Measurements from ENCODE around the gene PAX7. TPM values are rescaled to one million over a fixed set of nuclear protein-coding genes. Genes with fewer than 3 reads are reported as not detected.

Gene PAX7
- total RNA-seq, 1 donor from 2014 or later, result not detected

GRCh38 chr1:18646091-18646785 is 15.6 kb downstream of the PAX7 start:
- no peak for DNase-seq
- ChIA-PET CTCF (no interaction called here), POLR2A (no interaction called here)
- no peak for TF ChIP-seq CTCF (IDR thresholded peaks at IDR 0.05)
- Mint-ChIP-seq H3K27ac (no peak overlapping the region), H3K4me1 (peaks cover 3% of the 10 kb centered on the region), H3K4me3 (no peak overlapping the region), H3K9me3 (no peaks in the 10 kb centered on the region), H3K27me3 (peaks cover 71% of the 10 kb centered on the region), H3K36me3 (ENCODE audit: low read depth) (no peaks in the 10 kb centered on the region)
- intact Hi-C loops (cut with micrococcal nuclease), result no loop called here
- ATAC-seq (ENCODE audit: low read depth), result no peak

GRCh38 chr1:18646786-18647410 is 16.3 kb downstream of the PAX7 start:
- Mint-ChIP-seq H3K27ac (no peak overlapping the region), H3K36me3 (ENCODE audit: low read depth) (no peaks in the 10 kb centered on the region), H3K4me3 (no peak overlapping the region), H3K4me1 (peaks cover 3% of the 10 kb centered on the region), H3K9me3 (no peaks in the 10 kb centered on the region), H3K27me3 (peaks cover 67% of the 10 kb centered on the region)
- no peak for TF ChIP-seq CTCF (IDR thresholded peaks at IDR 0.05)
- CTCF ChIA-PET, result no interaction called here
- ATAC-seq (ENCODE audit: low read depth) (no peak), DNase-seq (no peak)
- intact Hi-C loops (cut with micrococcal nuclease), result no loop called here
- POLR2A ChIA-PET, result no interaction called here

- TF ChIP-seq CTCF (IDR thresholded peaks at IDR 0.05), result no peak
- ChIA-PET CTCF (no interaction called here), POLR2A (no interaction called here)
- no peaks in the 10 kb centered on the region for H3K36me3 Mint-ChIP-seq (ENCODE audit: low read depth)
- intact Hi-C loops (cut with micrococcal nuclease), result no loop called here
- DNase-seq, result no peak
- ATAC-seq (ENCODE audit: low read depth), result no peak
- no peak overlapping the region for H3K27ac Mint-ChIP-seq
- peaks cover 68% of the 10 kb centered on the region for H3K27me3 Mint-ChIP-seq
- no peak overlapping the region for H3K4me3 Mint-ChIP-seq
- peaks cover 4% of the 10 kb centered on the region for H3K4me1 Mint-ChIP-seq
- H3K9me3 Mint-ChIP-seq, result no peaks in the 10 kb centered on the region
Measured at GRCh38 chr1:18647681-18648214, 17.1 kb downstream of the PAX7 start.

- no peak for TF ChIP-seq CTCF (IDR thresholded peaks at IDR 0.05)
- peaks cover 2% of the 10 kb centered on the region for H3K4me1 Mint-ChIP-seq
- H3K36me3 Mint-ChIP-seq (ENCODE audit: low read depth), result no peaks in the 10 kb centered on the region
- DNase-seq (no peak), ATAC-seq (ENCODE audit: low read depth) (no peak)
- H3K27me3 Mint-ChIP-seq, result peaks cover 69% of the 10 kb centered on the region
- no peak overlapping the region for H3K4me3 Mint-ChIP-seq
- ChIA-PET POLR2A (no interaction called here), CTCF (no interaction called here)
- no peaks in the 10 kb centered on the region for H3K9me3 Mint-ChIP-seq
- H3K27ac Mint-ChIP-seq, result no peak overlapping the region
- intact Hi-C loops (cut with micrococcal nuclease), result no loop called here
Measured at GRCh38 chr1:18649693-18650370, 19.2 kb downstream of the PAX7 start.

- Mint-ChIP-seq H3K27me3 (peaks cover 65% of the 10 kb centered on the region), H3K9me3 (no peaks in the 10 kb centered on the region), H3K27ac (no peak overlapping the region), H3K36me3 (ENCODE audit: low read depth) (no peaks in the 10 kb centered on the region), H3K4me3 (no peak overlapping the region), H3K4me1 (peaks cover 2% of the 10 kb centered on the region)
- ATAC-seq (ENCODE audit: low read depth) (no peak), DNase-seq (no peak)
- intact Hi-C loops (cut with micrococcal nuclease), result no loop called here
- no peak for TF ChIP-seq CTCF (IDR thresholded peaks at IDR 0.05)
- CTCF ChIA-PET, result no interaction called here
- POLR2A ChIA-PET, result no interaction called here
Measured at GRCh38 chr1:18651713-18652112, 21.1 kb downstream of the PAX7 start.
